HS-27A (cell line): ENCODE data around the gene SPAG5.

Experiments used
- DNase-seq: peaks from one replicate; pipeline ENCODE4 v3.0.0-alpha.2; 2012; ENCODE audit warnings: low read depth, missing footprints

The SPAG5 gene, protein sequence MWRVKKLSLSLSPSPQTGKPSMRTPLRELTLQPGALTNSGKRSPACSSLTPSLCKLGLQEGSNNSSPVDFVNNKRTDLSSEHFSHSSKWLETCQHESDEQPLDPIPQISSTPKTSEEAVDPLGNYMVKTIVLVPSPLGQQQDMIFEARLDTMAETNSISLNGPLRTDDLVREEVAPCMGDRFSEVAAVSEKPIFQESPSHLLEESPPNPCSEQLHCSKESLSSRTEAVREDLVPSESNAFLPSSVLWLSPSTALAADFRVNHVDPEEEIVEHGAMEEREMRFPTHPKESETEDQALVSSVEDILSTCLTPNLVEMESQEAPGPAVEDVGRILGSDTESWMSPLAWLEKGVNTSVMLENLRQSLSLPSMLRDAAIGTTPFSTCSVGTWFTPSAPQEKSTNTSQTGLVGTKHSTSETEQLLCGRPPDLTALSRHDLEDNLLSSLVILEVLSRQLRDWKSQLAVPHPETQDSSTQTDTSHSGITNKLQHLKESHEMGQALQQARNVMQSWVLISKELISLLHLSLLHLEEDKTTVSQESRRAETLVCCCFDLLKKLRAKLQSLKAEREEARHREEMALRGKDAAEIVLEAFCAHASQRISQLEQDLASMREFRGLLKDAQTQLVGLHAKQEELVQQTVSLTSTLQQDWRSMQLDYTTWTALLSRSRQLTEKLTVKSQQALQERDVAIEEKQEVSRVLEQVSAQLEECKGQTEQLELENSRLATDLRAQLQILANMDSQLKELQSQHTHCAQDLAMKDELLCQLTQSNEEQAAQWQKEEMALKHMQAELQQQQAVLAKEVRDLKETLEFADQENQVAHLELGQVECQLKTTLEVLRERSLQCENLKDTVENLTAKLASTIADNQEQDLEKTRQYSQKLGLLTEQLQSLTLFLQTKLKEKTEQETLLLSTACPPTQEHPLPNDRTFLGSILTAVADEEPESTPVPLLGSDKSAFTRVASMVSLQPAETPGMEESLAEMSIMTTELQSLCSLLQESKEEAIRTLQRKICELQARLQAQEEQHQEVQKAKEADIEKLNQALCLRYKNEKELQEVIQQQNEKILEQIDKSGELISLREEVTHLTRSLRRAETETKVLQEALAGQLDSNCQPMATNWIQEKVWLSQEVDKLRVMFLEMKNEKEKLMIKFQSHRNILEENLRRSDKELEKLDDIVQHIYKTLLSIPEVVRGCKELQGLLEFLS

DNA sequence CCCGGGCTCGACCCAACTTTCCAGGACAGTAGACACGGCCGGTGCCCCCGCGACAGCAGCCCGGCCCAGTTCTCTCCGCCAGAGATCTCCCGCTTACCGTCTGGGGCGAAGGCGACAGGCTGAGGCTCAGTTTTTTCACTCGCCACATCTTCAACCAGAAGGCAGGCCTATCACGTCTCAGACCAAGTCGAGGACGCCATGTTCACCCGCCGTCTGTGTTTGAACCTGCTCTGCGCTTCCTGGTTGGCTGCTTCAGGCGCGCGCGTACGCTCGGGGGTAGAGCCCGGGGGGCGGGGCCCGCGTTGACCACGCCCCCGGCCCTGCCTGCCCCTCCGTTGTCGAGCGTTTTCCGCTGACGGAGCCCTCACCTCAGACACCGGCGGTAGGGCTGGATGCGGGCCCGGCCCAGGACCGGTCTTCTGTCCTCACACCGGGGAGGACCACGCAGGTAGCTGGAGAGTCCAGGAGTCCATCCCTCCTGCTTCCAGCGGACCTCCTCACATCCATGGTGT is at the start of gene SPAG5:
SPAG5 (minus strand) TSS at position 227 of the 512 bp plus-strand sequence; CDS start at position 148, 79 bp downstream.
- DNase-seq, result peak; percentile 55

DNA sequence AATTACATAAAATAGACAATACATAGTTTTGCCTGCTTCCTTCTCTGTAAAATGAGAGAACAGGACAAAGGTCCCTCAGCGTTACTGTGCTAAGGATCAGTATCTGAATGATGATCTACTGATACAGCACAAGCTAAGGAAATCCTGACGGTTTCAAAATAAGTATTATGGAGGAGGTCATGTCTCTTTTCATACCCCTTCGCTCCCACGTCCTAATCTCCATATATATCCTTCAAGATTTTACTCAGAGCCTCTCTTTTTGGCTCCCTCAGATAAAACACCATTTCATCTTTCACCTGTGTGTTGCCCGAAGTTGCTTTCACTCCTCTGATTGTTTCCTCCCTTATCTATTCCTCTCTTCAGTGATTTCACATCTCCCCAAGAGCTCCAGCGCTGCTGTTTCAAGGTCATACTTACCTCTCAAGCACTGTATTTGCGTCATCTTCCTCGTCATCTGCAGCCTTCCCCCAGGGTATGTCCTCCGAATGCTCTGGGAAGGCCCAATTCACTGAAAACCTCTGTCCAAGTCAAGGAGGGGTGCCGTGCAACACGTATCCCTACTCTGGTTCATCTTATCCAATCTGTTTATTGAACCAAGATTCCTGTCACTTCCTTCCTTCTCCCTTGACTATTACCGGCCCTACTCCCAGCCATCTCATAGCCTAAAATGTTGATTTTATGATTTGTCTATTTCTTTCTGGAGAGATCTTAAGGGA is 47.4 kb upstream of the SPAG5 start:
- no peak for DNase-seq

DNA sequence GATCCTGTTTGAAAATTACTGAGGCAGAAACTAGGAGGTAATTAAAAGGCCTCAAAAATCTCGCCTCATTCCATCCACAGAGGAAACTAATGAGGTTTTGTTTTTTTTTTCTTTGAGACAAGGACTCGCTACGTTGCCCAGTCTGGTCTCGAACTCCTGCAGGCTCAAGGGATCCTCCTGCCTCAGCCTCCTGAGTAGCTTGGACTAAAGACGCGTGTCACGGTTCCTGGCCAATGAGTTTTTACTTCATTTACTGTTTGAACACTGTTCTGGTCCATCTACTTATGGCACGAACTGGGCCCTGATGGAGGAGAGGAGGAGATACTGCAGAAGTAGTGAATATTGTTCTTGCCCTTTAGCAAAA is 46.7 kb upstream of the SPAG5 start:
- no peak for DNase-seq

DNA sequence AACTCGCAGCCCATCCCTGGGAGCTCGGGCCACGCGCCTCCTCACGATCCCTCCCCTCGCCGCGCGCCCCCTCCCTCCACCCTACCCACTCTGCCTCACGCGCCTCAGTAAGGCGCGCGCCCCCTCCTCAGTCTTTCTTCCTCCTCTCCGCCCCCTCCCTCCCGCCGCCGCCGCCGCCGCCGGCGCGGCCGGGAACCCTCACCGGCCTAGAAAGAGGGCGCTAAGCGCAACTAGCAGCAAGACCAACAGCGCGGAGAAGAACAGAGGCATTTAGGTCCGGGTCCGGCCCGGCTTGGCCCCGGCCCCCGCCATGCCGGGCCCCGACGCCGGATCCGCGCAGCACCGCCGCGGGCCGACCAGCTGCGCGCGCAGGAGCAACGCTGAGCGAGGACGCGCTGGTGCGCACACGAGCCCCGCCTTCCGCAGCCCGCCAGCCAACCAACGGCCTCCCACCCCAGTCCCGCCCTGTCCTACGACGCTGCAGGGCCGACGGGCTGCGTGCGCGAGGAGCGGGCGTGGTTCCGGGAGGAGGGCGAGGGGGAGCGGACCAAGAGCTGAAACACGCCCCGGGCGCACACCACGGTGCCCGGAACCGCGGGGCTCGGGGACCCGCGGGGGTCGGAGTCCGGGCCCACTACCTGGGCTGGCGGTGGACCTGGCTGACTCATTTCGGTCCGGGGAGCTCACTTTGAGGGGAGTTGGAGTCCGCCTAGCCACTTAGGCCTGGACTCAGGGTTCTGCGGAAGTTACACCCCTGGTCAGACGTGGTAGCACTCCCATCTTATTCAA is 46.2 kb upstream of the SPAG5 start, which contains the start of gene BLTP2:
BLTP2 (minus strand) TSS at position 372 of the 789 bp plus-strand sequence; CDS start at position 270, 102 bp downstream.
- peak; percentile 57 for DNase-seq

DNA sequence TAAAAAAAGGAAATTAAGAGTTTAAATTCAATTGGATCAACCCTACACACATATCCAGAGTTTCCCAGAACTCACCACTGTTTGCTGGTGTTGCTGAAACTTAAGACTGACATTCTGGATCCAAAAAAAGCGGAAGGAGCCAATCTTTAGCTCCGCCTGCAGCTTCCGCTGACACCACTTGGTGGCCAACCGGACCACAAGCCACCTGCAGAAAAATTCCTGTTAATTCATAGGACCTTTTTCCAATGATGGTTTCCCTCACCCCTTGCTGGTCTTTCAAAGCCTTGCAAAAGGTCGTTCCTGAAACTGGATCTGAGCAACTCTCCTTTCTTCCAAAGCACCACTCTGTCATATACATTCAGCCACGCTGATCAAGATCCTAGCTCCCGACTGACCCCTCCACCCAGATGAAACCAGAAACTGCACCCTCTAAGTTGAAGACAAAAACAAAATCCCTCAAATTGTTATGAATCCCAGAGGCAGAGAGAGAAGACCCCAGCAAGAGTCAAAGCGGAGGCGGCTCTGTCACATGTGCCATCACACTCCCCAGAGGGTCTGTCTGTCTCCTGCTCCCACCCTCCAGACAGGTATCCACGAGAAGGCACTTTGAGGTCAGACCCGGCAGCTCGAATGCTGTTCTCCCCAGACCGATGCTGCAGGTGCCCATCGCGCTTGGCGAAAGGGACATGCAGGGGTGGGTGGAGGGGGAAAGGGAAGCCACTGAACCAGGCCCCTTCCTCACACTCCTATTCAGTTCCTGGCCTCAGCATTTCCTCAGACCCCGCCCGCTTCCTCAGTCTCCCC is 45.4 kb upstream of the SPAG5 start:
- DNase-seq, result no peak

DNA sequence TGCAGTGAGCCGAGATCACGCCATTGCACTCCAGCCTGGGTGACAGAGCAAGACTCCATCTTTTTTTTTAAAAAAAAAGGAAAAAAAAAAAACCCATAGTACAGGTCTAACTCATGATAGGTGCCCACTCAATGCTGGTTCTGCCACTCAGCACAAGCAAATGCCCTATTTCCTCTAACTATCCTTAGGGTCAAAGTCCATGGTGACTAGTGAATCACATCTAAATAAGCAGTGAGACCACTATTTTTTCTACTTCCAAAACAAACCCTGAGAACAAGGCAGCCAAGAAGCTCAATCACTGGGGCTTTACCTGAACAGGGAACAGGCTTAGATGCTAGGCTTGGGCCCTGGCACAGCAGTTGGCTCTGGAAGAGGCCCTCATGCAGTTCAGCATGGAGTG is 42.8 kb upstream of the SPAG5 start:
- DNase-seq, result no peak

DNA sequence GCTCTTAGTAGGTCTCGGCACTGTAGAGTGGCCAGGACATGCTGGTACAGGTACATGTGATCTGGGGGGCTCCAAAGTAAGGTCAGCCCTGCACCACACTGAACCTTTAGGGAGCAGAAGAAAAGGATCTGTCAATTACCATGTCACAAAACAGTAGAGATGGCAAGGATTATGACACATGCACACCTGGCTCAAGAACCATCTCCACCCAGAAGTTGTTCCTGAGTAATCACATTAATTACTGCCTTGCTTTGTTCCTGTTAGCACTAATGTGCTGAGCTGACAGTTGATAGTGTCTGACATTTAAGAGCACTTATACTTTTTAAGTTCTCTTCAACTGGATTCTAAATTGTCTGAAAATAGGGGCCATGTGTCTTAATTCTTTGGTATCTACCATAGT is 36.7 kb upstream of the SPAG5 start:
- no peak for DNase-seq

DNA sequence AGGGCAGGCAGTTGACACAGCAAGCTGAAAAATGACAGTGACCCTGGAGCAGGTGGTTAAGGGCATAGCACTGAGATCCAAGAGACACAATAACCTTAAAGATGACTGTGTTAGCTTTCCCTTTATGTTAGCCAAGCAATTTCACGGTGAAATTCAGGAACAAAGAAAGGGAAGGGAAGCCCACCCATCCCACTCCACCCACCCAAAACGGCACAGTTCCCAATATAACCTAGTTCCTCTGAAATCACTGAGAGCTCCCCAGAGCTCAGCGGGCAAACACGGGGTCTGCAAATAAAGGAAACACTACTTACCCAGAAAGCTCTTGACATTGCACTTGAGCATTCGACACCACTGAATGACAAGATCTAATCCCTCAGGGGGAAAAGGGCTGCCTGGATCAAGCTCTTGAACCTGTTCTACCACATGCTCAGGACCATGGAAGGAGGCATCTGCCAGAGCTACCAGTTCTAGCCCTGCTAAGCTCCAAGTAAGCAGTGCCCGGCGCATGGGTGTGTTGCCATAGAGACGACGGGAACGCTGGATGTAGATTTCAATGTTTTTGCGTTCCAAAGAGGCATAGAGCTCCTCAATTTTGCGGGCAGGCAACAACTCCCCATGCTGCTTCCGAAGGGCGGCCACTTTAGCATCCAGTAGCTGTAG is 35.5 kb upstream of the SPAG5 start:
- DNase-seq, result no peak

DNA sequence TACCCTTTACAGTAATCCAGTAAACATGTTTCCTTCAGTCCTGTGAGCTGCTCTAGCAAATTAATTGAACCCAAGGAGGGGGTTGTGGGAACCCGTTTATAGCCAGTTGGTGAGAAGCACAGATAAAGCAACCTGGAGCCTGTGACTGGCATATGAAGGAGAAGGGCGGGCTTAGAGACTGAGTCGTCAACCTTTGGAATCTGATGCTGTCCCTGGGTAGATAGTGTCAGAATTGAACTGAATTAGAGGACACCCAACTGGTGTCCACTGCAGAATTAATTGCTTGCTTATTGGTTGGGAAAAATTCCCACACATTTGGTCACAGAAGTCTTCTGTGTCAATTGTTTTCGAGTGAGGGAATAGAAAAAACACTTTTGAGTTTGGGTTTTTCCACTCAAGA is 28.0 kb upstream of the SPAG5 start:
- DNase-seq, result no peak

DNA sequence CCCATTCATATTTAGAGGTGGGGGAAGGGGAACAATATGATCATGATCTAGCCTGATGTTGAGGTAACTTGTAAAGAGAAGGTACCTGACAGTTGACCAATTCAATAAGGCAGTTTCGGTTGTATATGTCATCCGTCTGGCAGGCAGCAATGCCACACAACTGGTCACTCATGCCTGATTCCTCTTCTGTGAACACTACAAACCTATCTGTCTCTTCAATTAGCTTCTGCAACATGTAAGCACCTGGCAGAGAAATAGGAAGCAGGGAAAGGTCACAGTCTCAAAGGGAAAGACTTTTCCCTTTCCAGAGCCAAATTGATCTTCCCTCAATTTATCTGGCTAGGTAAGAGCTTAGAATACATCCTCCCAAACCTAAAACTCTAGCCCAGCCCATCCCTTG is 25.3 kb upstream of the SPAG5 start:
- DNase-seq, result no peak

DNA sequence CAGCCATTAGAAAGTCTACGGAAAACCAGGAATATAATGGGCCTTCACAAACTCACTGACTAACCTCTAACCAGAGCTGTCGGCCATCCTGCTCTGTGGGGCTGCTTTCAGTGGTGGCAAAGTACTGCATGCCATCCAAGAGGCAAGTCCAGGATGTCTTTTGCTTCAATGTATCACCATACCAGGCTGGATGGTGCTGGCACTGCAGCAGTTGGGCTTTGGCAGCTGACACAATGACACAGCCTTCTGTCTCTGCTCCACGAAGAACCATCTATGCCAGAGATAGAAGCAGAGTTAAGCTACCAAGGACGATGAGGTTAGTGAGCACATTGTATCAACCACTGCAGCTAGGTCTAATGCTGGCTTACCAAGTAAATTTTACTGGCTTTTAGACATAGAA is 24.9 kb upstream of the SPAG5 start:
- DNase-seq, result no peak

DNA sequence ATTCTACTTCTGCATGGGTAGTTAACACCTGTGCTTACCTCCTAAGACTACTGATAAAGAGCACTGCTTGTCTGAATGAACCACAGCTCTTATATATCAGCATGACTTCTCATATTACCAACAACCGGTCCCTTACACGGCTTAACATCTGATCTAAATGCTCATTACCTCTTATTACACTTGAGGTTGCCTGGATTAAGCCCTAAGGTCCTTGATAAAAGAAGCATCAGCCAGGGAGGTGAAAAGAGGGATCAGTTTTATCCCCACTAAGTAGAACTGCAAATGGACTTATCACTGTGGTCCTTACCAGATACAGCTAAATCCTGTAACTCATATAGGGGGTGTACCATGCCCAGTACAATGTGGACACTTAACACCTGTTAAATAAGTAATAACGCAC is 23.4 kb upstream of the SPAG5 start:
- DNase-seq, result no peak

DNA sequence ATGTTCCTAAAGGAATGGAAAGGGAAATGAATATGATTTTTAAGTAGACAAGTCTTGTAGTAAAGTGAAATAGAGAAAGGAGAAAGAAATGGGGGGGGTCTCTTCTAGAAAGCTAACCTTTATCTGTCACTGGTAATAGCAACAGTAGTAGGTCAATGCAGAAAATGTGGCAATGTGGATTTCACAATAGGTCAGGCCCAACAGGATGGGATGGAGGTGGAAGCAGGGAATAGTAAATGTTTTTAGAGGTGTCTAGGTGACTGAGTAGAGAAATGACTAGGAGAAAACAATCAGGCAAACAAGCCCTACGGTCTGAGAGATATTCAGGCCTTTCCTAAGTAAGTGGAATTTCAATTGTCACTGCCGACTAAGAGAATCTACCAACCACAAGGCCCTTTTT is 21.2 kb upstream of the SPAG5 start:
- no peak for DNase-seq

DNA sequence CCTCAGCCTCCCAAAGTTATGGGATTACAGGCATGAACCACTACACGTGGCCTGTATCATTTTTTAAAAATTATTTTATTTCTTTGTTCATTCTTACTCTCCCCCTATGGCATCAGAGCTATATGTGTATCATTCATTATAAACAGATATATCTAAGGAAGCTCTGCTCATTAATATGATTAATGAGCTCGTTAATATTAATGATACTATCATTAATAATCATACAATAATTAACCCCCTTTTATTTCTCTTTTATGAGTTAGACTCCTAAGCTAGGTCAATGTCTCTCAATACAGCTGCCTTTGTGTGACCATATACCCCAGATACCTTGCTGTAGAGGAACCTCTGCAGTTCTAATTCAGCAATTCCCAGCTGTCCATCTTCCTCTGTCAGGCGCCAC is 19.6 kb upstream of the SPAG5 start:
- DNase-seq, result no peak

DNA sequence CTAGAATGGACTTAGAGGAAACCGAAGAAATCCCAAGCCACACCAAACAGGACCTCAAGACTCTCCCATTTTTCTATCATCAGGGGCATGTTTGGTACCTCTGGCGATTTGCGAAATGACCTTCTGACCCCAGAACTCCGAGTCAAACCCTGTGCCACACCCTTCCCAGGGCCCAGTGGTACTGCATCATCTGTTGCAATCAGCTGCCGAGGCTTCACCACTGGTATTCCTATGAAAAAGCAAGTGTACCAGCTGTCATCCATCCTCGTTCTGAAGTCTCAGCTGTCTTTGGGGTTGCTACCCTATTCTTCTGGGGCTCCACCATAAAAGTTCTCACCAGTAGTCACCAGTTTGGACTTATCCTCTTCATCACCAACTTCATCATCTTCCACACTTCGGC is 17.5 kb upstream of the SPAG5 start:
- no peak for DNase-seq

DNA sequence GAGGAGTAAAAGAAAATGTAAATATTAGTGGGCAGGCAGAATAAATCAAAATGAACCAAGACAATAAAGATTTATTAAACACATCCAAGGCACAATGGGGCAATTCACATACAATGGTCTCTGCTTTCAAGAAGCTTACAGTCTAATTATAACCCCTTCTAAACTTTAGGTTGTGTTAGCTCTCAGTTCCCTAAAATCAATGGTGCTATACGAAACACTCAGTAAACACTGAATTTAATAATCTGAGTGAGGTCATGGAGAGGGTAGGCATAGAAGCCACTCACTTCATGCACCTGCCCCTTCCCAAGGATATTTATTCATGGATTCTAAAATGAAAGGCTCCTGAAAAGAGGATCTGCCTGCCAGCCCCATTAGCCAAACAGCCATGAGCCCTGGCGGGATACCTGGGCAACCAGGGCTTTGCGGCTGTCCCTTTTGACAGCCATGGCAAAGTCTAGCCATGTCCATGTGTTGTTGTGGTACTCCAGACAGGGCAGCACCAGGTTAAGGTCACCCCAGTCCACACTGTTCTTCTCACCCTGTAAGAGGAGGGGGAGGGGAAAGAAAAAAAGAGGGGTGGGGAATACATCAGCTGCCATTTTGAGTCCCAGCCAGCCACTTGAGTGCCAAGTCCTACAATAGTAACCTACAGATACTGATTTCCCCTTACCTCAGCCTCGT is 16.6 kb upstream of the SPAG5 start:
- no peak for DNase-seq

DNA sequence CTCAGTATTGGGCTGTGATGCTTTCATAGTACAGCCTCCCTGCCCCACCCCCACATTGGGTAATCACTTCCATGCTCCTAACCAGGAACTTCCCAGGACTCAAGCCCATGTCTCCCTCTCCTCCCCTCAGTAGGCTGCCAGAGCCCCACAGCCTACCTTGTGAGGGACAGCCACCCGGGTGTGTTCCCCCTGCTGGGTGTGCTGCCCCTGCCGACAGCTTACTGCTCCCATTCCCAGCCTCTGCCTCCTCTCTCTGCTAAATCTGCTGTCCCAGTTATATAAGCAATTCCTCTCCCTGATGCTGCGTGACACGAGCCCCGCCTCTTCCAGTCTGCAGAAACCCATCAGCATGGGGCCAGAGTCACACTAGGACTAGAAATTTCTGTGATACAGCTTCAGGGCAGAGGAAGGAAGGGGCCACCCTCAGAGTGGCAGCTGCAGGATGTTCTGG is 15.1 kb upstream of the SPAG5 start, which contains the start of gene RSKR:
RSKR (minus strand) TSS at position 255 of the 451 bp plus-strand sequence; CDS start at position 231, 24 bp downstream.
- no peak for DNase-seq
